Activated CD4-positive, alpha-beta T cell treated with anti-CD3 and anti-CD28 coated beads, Interleukin-2, amount 50 U/mL, for 4 hours (primary cell): ENCODE measurements around the gene LIPK.
"Not testable (repeated sequence)": the region's sequence is repeated elsewhere in the genome, so short reads cannot be mapped to it uniquely, and the experiment has no call there.

Experiments used
- DNase-seq, 2 experiments: peaks; one replicate each; pipeline ENCODE4 v3.0.0-alpha.2; 2020

Gene LIPK

GRCh38 chr10:88705958-88706357 is at the start of gene LIPK:
Gene LIPK (plus strand): TSS chr10:88706249. CDS start chr10:88724544, 18,295 bp downstream.
- no peak for DNase-seq

GRCh38 chr10:88657901-88658300 is 48.1 kb upstream of the LIPK start:
- no peak for DNase-seq

GRCh38 chr10:88659725-88660597 is 46.1 kb upstream of the LIPK start:
- no peak for DNase-seq

- DNase-seq: no peak
These were observed 45.5 kb upstream of the LIPK start for GRCh38 chr10:88660598-88660884.

GRCh38 chr10:88661018-88661417 is 45.0 kb upstream of the LIPK start:
- DNase-seq: no peak

GRCh38 chr10:88661577-88661976 is 44.5 kb upstream of the LIPK start:
- DNase-seq: no peak

GRCh38 chr10:88663153-88663552 is 42.9 kb upstream of the LIPK start:
- not testable (repeated sequence) for DNase-seq

GRCh38 chr10:88664142-88664541 is 41.9 kb upstream of the LIPK start, which contains the start of gene LIPF:
Gene LIPF (plus strand): TSS chr10:88664442. CDS start chr10:88667298, 2,856 bp downstream.
- no peak for DNase-seq

- no peak for DNase-seq
These were observed 37.6 kb upstream of the LIPK start for GRCh38 chr10:88668465-88668864.

- DNase-seq: no peak
These were observed 35.6 kb upstream of the LIPK start for GRCh38 chr10:88670497-88670896.

GRCh38 chr10:88672041-88672440 is 34.0 kb upstream of the LIPK start:
- DNase-seq: no peak

- DNase-seq: no peak
These were observed 29.6 kb upstream of the LIPK start for GRCh38 chr10:88676283-88677060.

GRCh38 chr10:88680958-88681357 is 25.1 kb upstream of the LIPK start:
- DNase-seq: no peak

GRCh38 chr10:88682491-88682890 is 23.6 kb upstream of the LIPK start:
- DNase-seq: no peak

GRCh38 chr10:88687853-88688467 is 18.1 kb upstream of the LIPK start:
- no peak for DNase-seq

GRCh38 chr10:88689366-88689765 is 16.7 kb upstream of the LIPK start:
- DNase-seq: no peak

- no peak for DNase-seq
These were observed 12.5 kb upstream of the LIPK start for GRCh38 chr10:88693392-88694020.

- no peak for DNase-seq
These were observed 3.0 kb upstream of the LIPK start for GRCh38 chr10:88702848-88703597.

- DNase-seq: no peak
These were observed 1.5 kb downstream of the LIPK start for GRCh38 chr10:88707429-88708155.

- not testable (repeated sequence) for DNase-seq
These were observed 3.3 kb downstream of the LIPK start for GRCh38 chr10:88709361-88709760.

GRCh38 chr10:88715517-88715916 is 9.5 kb downstream of the LIPK start:
- DNase-seq: no peak

- DNase-seq: no peak
These were observed 15.3 kb downstream of the LIPK start for GRCh38 chr10:88721392-88721791.
